ENCODE measurements around the gene MAN1C1.

GRCh38 chr1:25687221-25688017, 70.8 kb downstream of the MAN1C1 start:
- no peak for TF ChIP-seq CTCF (IDR thresholded peaks at IDR 0.05; ENCODE audit: extremely low read depth in 1 of 2, insufficient read depth in 1 of 2, low read depth in 1 of 2, low read length in 2 of 2)
- no peak for TF ChIP-seq POLR2AphosphoS5 (IDR thresholded peaks at IDR 0.05; ENCODE audit: insufficient read depth, low read depth, low read length)
- no peak for TF ChIP-seq EZH2 (IDR thresholded peaks at IDR 0.05; ENCODE audit: borderline replicate concordance, low read depth, low read length, severe bottlenecking)
- no peak for TF ChIP-seq POLR2A (IDR thresholded peaks at IDR 0.05; ENCODE audit: low read depth, low read length)
- no peak for TF ChIP-seq GATA2 (IDR thresholded peaks at IDR 0.05; ENCODE audit: insufficient read depth, insufficient read length, low read depth, low read length)
- no peak for TF ChIP-seq FOS (IDR thresholded peaks at IDR 0.05; ENCODE audit: borderline replicate concordance, insufficient read depth, low read length)
- TF ChIP-seq MAX (IDR thresholded peaks at IDR 0.05; ENCODE audit: insufficient read depth, insufficient read length), result no peak
- TF ChIP-seq MYC (IDR thresholded peaks at IDR 0.05; ENCODE audit: low read depth, low read length), result no peak
- no peak for TF ChIP-seq JUN (IDR thresholded peaks at IDR 0.05; ENCODE audit: borderline replicate concordance, insufficient read depth, insufficient read length, low read depth)

Measured in endothelial cell of umbilical vein (primary cell).